Measurements from ENCODE around the gene FAM89B. TPM values are rescaled to one million over a fixed set of nuclear protein-coding genes. Genes with fewer than 3 reads are reported as not detected.

Gene FAM89B
- polyA plus RNA-seq, 1 donor from 2014 or later: 49.0 TPM

DNA sequence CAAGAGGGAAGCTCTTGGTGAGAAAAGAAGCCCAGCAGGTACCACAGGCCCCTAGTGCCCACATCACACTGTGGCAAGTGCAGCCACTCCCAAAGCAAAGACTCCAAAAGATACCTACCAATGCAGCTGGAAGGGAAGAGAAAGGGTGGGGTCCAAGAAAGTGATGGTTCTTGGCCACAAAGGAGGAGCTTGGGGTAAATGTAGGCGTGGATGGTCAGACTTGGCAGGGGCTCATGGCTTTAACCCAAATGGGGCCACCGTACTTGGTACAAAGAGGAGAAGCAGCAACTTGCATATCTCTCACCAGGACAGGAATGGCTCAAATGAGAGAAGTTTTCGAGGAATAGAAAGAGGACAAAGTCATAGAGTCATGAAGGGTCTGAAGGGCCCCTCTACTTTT, 36.9 kb downstream of the FAM89B start:
- H3K27me3 Mint-ChIP-seq: peaks cover 1% of the 10 kb centered on the region
- H3K9me3 Mint-ChIP-seq: no peaks in the 10 kb centered on the region
- H3K27ac Mint-ChIP-seq: peak overlapping the region in 1 of 3 donors; percentile 65
- H3K36me3 Mint-ChIP-seq: peaks cover 2% of the 10 kb centered on the region
- H3K4me3 Mint-ChIP-seq: peak overlapping the region in 2 of 4 donors; percentile 65 to 71
- H3K4me1 Mint-ChIP-seq: peaks cover 6 to 29% (median 20%) of the 10 kb centered on the region in 3 donors

DNA sequence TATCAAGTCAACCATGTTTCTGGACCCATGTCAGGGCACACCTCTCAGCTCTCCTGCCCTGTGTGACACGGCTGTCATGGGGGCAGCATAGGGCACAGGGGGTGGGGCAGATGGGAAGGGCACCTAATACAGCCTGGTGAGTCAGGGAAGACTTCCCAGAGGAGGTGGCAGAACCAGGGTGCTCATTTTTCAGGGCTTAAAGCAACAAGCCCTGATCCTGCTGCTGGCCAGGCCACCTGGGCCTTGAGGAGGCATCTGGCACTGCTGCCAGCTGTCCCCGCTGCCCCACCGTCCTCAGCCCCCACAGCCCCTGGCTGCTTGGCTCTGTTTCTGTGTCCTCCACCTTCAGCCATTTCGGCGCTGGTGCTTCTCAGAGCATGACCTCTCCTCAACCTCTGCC, 37.3 kb downstream of the FAM89B start:
- Mint-ChIP-seq H3K27ac (peak overlapping the region; percentile 28 to 95 (median 65)), H3K27me3 (peaks cover 1% of the 10 kb centered on the region), H3K4me3 (peak overlapping the region in 1 of 4 donors; percentile 71), H3K36me3 (peaks cover 2% of the 10 kb centered on the region), H3K4me1 (peaks cover 6 to 29% (median 20%) of the 10 kb centered on the region in 3 donors), H3K9me3 (no peaks in the 10 kb centered on the region)

DNA sequence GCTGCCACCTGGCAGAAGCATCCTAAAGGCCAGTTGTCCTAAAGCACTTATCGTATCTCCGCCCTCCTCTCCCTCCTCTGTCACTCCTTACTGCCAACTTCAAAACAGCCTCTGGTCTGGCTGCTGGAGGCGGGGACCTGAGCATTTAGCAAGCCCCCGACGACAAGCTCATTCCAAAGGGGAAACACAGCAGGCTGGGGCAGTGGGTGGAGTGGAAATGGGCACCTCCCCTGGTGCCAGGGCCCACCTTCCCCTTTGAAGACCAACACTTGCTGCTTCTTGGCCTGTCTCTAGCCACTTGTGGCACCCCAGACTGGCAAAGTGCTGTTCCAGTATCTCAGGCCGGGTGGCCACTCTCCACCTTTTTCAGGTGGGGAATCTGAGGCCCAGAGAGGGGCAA, 38.1 kb downstream of the FAM89B start:
- Mint-ChIP-seq H3K27me3 (peaks cover 1% of the 10 kb centered on the region), H3K4me3 (peak overlapping the region in 3 of 4 donors; percentile 60 to 71 (median 61)), H3K36me3 (peaks cover 2% of the 10 kb centered on the region), H3K9me3 (no peaks in the 10 kb centered on the region), H3K4me1 (peaks cover 6 to 29% (median 20%) of the 10 kb centered on the region in 3 donors), H3K27ac (peak overlapping the region; percentile 28 to 95 (median 59))

DNA sequence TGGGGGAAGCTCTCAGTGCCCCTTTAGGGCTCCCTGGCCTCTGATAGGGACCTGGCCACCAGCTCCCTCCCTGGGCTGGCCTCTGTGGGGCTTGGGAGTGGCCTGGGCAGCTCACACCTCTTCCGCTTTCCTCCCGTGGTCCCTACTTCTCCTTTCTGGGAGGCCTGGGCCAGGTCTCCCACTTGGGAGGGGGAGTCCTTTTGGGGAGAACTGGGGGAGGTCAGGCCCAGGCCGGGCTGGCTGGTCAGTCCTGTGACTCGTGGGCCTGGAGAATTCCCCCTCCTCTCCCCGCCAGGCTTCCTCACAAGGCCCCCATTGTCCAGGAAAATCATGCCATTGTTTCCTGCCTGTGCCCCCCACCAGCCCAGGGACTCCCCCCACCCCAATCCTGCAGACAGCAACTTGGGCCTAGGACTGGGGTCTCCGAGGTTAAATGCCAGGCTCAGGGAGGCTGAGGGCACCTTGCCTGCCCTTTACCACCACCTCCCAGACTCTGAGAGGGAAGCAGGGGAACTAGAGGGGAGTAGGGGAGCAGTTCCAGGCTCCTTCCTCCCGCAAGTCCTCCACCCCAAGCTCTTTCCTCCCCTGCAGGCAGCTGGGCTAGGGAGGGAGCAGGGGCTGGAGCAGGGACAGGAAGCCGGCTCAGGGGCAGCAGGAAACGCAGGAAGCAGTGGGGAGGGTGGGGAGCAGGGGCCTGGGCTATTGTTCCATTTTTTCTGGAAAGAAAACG, 38.9 kb downstream of the FAM89B start:
- peak overlapping the region in 1 of 4 donors; percentile 60 for H3K4me3 Mint-ChIP-seq
- H3K36me3 Mint-ChIP-seq: peaks cover 2% of the 10 kb centered on the region

DNA sequence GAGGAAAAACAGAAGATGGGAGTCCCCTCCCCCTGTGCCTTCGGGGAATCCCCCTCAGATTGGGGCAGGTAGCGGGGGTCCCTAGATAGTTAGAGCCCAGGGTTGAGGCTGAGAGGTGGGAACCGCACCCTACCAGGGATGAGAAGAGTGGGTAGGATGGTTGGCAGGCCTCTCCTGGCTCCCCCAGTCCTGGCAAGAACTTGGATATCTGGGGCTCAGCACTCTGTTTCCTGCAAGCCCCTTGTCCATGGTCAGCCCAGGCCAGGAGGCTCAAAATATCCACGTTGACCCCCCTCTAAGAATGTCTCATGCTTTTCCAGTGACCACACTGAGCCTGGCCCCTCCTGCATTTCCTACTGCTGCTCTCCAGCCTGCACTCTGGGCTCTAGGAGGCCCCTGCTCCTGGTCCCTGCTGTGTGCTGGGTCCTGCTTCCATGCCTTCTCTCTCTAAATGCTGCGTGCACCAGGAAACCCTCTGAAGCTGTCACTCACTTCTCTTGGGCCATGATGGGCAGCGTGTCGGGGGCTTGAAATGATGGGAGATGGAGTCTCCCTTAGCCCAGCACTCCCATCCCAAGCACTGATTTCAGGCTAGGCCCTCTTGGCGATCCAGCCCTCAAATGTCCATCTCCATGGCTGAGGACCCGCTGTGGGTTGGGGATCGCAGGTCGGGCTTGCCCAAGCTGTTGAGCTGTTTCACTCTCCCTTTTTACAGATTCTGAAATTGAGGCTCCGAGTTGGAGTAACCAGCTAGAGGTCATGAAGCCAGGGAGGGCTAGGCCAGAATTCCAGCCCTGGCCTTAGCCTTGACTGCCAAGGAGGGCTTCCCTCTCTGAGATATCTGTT, 39.6 kb downstream of the FAM89B start:
- H3K36me3 Mint-ChIP-seq: peaks cover 2% of the 10 kb centered on the region
- peaks cover 10 to 37% (median 28%) of the 10 kb centered on the region in 3 donors for H3K4me1 Mint-ChIP-seq
- peak overlapping the region; percentile 89 to 97 (median 95) for H3K4me3 Mint-ChIP-seq
- H3K27ac Mint-ChIP-seq: peak overlapping the region; percentile 81 to 97 (median 86)
- H3K9me3 Mint-ChIP-seq: no peaks in the 10 kb centered on the region
- H3K27me3 Mint-ChIP-seq: peaks cover 1% of the 10 kb centered on the region

More for the DNA sequence above, 38.9 kb downstream of the FAM89B start:
- H3K9me3 Mint-ChIP-seq: no peaks in the 10 kb centered on the region
- H3K4me1 Mint-ChIP-seq: peaks cover 6 to 29% (median 20%) of the 10 kb centered on the region in 3 donors
- peak overlapping the region in 1 of 3 donors; percentile 97 for H3K27ac Mint-ChIP-seq
- H3K27me3 Mint-ChIP-seq: peaks cover 1% of the 10 kb centered on the region

DNA sequence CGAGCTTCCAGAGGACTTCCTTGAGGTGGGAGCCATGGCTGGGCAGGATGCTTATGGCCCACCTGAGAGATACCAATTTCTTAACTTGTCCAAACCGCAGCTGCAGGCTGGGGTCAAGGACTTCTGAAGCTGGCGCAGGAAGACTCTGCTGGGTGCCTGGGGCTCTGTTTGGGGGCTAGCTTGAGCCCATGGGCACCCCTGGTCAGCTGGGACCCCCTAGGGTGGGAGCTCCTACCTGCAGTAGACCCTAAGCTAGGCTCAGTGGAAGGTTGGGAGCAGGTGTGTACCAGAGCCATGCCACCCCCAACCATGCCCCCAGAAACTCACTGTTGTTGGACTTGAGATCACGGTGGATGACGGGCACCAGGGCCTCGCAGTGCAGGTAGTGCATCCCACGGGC, 40.4 kb downstream of the FAM89B start:
- Mint-ChIP-seq H3K27ac (peak overlapping the region in 2 of 3 donors; percentile 81 to 86), H3K9me3 (no peaks in the 10 kb centered on the region), H3K36me3 (peaks cover 2% of the 10 kb centered on the region), H3K4me1 (peaks cover 10 to 41% (median 29%) of the 10 kb centered on the region in 3 donors), H3K4me3 (peak overlapping the region; percentile 89 to 97 (median 95)), H3K27me3 (peaks cover 1% of the 10 kb centered on the region)

DNA sequence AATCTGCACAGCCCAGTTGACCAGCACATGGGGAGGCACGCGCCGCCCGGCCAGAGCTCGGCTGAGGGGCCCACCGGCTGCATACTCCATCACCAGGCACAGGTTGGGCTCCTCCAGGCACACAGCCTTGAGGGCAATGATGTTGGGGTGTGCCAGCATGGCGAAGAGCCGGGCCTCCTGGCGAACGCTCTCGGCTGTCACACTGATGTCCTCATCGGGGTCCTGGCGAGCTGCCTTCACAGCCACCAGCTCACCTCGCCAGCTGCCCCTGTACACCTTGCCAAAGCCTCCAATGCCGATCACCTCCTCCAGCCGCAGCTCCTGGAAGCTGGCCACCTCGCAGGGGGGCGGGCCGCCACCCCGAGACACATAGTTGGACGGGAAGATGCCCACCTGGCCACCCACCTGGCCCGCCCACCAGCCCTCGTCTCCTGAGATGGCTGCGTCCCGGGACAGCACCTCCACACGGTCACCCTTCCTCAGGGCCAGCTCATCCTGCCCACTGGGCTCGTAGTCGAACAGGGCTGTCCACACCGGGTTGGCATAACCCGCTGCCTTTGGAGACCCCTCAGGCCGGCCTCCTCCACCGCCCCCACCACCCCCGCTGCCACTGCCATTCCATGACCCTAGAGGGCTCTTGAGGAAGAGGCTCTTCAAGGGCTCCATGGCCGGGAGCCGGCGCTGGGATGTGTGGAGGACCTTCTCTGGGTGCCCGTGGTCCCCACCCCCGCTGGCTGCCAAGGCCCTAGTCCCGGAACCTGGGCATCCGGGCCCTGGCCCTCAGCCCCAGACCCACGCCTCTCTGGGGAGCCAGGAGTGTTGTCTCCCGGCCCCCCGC, 41.0 kb downstream of the FAM89B start:
- Mint-ChIP-seq H3K9me3 (no peaks in the 10 kb centered on the region), H3K4me1 (peaks cover 10 to 41% (median 28%) of the 10 kb centered on the region in 3 donors), H3K4me3 (peak overlapping the region; percentile 89 to 97 (median 95)), H3K27ac (peak overlapping the region; percentile 81 to 86 (median 82)), H3K27me3 (peaks cover 1% of the 10 kb centered on the region), H3K36me3 (no peaks in the 10 kb centered on the region)

DNA sequence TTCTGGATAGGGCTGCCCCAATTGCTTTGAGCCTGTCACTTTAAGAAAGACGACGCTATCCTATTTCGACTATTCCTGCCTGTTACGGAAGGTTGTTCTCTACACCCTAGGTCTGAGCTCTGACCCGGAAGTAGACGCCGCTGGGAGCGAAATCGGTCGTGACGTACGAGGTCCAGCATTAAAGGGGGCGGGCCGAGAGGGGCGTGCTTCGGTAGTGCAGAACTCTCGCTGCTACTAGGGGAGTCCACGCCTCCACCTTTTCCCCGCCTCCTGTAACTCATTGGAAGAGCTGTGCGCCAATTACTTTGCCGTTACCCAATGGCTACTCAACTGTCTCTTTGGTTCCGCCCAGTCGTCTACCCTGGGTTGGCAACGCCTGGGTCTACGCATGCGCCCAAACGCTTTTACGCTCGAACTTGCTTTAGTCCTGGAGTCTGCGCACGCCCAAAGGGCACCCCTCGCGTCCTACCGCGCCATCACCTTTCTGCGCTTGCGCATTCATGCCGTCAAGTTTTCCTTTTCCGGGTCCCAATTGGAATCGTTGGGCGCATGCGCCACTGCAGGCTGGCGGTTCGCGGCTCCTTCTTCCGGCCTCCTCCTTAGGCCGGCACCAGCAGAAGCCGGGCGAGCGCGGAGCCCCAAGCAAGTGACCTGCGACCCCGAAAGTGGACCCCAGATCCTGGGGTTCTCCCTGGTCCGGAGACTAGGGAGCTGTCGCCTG, 43.1 kb downstream of the FAM89B start, which contains the start of gene PCNX3:
PCNX3 (plus strand) TSS at position 548 of the 721 bp plus-strand sequence. CDS start 536 bp downstream, outside the sequence.
- Mint-ChIP-seq H3K9me3 (no peaks in the 10 kb centered on the region), H3K4me1 (peaks cover 10 to 31% (median 29%) of the 10 kb centered on the region in 3 donors), H3K27me3 (no peaks in the 10 kb centered on the region), H3K27ac (peak within 1 kb of the TSS; percentile 86 to 97 (median 90)), H3K4me3 (peak within 1 kb of the TSS; percentile 89 to 98 (median 96)), H3K36me3 (peaks cover 4% of the 10 kb centered on the region)

DNA sequence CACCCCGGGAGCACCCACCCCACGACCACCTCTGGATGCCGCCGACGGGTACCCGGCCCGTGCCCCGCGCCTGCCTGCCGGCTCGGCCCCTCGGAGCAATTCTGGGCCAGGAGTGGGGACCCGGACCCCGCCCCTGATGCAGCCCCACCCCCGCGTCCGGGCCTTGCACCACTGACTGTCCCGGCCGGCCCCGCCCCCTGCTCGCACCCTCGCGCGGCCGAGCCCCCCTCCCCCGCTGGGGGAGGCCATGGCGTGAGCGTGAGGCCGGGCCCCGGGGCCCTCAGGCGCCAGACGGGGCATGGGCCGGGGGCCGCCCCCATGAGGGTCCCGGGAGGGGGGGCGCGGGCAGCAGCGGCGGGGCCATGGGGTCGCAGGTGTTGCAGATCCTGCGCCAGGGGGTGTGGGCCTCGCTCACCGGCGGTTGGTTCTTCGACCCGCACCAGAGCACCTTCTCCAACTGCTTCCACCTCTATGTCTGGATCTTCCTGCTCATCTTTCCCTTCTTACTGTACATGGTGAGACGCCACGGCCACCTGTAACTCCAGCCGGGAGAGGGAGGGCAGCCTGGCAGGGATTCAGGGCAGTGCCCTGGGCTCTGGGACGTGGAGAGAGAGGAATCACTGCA, 43.7 kb downstream of the FAM89B start:
- Mint-ChIP-seq H3K36me3 (peaks cover 4% of the 10 kb centered on the region), H3K9me3 (no peaks in the 10 kb centered on the region), H3K27ac (peak overlapping the region; percentile 86 to 97 (median 90)), H3K4me1 (peaks cover 10 to 27% (median 26%) of the 10 kb centered on the region in 3 donors), H3K27me3 (no peaks in the 10 kb centered on the region), H3K4me3 (peak overlapping the region; percentile 89 to 98 (median 96))

DNA sequence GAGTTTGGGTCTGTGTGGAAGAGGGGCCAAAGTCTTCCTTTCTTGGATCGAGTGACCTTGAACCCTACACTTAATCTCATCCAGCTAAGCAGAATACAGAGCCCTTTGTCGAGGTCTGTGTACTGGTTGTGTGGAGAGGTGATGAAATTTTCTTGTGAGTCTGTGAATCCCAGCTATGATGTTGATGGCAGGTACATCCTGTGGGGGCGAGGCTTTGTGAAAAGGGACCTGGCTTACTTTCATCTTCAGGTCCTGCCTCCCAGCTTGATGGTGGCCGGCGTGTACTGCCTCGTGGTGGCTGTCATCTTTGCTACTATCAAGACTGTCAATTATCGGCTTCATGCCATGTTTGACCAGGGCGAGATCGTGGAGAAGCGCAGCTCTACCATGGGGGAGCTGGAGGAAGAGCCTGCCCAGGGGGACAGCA, 44.2 kb downstream of the FAM89B start:
- Mint-ChIP-seq H3K4me1 (peaks cover 10 to 27% (median 26%) of the 10 kb centered on the region in 3 donors), H3K4me3 (peak overlapping the region; percentile 87 to 98 (median 92)), H3K36me3 (peaks cover 4% of the 10 kb centered on the region), H3K27me3 (no peaks in the 10 kb centered on the region), H3K27ac (peak overlapping the region; percentile 9 to 80 (median 60)), H3K9me3 (no peaks in the 10 kb centered on the region)

DNA sequence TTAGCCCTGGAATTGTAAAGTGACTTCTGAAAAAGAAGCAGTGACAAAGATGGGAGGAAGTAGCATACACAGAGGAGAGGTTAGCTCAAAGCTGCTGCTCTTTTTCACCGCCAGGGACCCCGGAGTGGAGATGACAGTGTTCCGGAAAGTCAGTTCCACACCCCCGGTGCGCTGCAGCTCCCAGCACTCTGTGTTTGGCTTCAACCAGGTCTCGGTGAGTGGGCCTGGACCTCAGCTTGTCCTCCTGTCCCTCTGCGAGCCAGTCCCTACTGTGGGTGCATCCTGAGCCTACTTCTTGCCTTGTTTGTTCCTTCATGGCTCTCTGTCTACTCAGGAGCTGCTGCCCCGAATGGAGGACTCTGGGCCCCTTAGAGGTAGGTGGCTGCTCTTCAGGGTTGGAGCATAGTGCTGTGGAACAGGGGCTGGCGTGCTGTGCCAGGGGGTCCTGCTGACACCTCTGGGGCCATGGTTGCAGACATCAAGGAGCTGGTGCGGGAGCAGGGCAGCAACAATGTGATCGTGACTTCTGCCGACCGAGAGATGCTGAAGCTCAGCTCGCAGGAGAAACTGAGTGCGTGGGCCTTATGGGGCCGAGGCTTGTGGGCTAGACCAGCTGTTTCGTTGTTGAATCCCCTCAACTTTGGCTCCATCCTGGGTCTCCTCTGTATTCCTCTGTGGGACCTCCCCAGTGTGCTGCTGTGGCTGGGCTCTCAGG, 45.0 kb downstream of the FAM89B start:
- peak overlapping the region in 2 of 3 donors; percentile 9 to 23 for H3K27ac Mint-ChIP-seq
- no peaks in the 10 kb centered on the region for H3K27me3 Mint-ChIP-seq
- H3K36me3 Mint-ChIP-seq: peaks cover 4% of the 10 kb centered on the region
- no peaks in the 10 kb centered on the region for H3K9me3 Mint-ChIP-seq
- peaks cover 5 to 24% (median 22%) of the 10 kb centered on the region in 3 donors for H3K4me1 Mint-ChIP-seq
- peak overlapping the region; percentile 87 to 98 (median 92) for H3K4me3 Mint-ChIP-seq

DNA sequence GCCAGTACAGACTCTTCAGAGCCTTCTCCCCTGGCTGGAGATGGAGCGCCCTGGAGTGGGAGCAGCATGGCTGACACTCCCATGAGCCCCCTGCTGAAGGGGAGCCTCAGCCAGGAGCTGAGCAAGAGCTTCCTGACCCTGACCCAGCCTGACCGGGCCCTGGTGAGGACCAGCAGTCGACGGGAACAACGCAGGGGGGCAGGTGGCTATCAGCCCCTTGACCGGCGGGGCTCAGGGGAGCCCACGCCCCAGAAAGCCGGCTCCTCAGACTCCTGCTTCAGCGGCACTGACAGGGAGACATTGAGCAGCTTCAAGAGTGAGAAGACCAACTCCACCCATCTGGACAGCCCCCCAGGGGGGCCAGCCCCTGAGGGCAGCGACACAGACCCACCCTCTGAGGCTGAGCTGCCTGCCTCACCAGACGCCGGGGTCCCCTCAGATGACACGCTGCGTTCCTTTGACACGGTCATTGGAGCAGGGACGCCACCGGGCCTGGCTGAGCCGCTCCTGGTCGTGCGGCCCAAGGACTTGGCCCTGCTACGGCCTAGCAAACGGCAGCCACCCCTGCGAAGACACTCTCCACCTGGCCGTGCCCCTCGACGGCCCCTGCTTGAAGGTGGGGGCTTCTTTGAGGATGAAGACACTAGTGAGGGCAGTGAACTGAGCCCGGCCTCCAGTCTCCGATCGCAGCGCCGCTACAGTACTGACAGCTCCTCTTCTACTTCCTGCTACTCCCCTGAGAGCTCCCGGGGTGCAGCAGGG, 45.8 kb downstream of the FAM89B start:
- no peaks in the 10 kb centered on the region for H3K27me3 Mint-ChIP-seq
- peaks cover 4% of the 10 kb centered on the region for H3K36me3 Mint-ChIP-seq
- H3K4me3 Mint-ChIP-seq: peak overlapping the region in 1 of 4 donors; percentile 89
- H3K4me1 Mint-ChIP-seq: peaks cover 4 to 17% (median 15%) of the 10 kb centered on the region in 3 donors
- peak overlapping the region in 1 of 3 donors; percentile 9 for H3K27ac Mint-ChIP-seq
- H3K9me3 Mint-ChIP-seq: no peaks in the 10 kb centered on the region

Measured in IgD-negative memory B cell (primary cell).